ENCODE data around the gene ZNF652. TPM values are rescaled to one million over a fixed set of nuclear protein-coding genes. Genes with fewer than 3 reads are reported as not detected.

ZNF652 gene
- total and polyA plus RNA-seq, 2 experiments from 2014 or later = 36.2 to 54.5 TPM

DNA sequence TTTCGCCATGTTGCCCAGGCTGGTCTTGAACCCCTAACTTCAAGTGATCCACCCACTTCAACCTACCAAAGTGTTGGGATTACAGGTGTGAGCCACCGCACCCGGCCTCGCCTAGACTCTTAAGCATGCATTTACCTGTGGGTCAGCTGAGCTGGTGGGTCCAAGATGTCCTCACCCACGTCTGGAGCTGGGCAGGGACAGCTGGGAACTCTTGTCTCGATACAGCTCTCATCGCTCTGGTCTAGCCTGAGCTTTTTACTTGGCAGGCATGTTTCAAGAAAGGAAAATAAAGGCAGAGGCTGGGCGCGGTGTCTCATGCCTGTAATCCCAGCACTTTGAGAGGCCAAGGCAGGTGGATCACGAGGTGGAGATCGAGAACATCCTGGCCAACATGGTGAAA lies 74.6 kb downstream of the ZNF652 start:
- H3K36me3 Mint-ChIP-seq (ENCODE audit: low read depth) = no peaks in the 10 kb centered on the region
- Histone ChIP-seq H3K79me2 (replicated peaks; ENCODE audit: insufficient read depth) (no peaks in the 10 kb centered on the region), H3K27me3 (ENCODE audit: insufficient read depth) (no peaks in the 10 kb centered on the region), H3K9me2 (ENCODE audit: insufficient read depth) (no peaks in the 10 kb centered on the region), H3K4me3 (no peak overlapping the region), H3K36me3 (ENCODE audit: insufficient read depth) (no peaks in the 10 kb centered on the region), H3K4me1 (ENCODE audit: insufficient read depth) (no peaks in the 10 kb centered on the region), H4K20me1 (replicated peaks; ENCODE audit: insufficient read depth) (0 out of 2 replicates have a peak, but pooled peaks cover 3% of the 10 kb centered on the region), H3K4me2 (no peak overlapping the region), H3K27ac (ENCODE audit: low read depth) (no peak overlapping the region), H3F3A (replicated peaks; ENCODE audit: low read depth) (no peaks in the 10 kb centered on the region), H2AFZ (no peak overlapping the region)
- H3K4me1 Mint-ChIP-seq = peaks cover 6% of the 10 kb centered on the region; the same call in 2 of the 3 replicates
- H3K27me3 Mint-ChIP-seq (ENCODE audit: insufficient read depth, low read depth, poor library complexity) = no peaks in the 10 kb centered on the region
- H3K4me3 Mint-ChIP-seq = no peak overlapping the region
- H3K27ac Mint-ChIP-seq = no peak overlapping the region
- ATAC-seq (no peak), DNase-seq (ENCODE audit: low spot score) (no peak)
- no peaks in the 10 kb centered on the region for H3K9me3 Mint-ChIP-seq
- TF ChIP-seq ZNF114 (CRISPR knock-in tag; IDR thresholded peaks at IDR 0.05) (no peak), JUNB (IDR thresholded peaks at IDR 0.05; ENCODE audit: unreplicated experiment) (no peak), STAT1 (IDR thresholded peaks at IDR 0.05; ENCODE audit: unreplicated experiment) (no peak), EZH2 (IDR thresholded peaks at IDR 0.05; ENCODE audit: low read depth, unreplicated experiment) (no peak), POLR2AphosphoS5 (IDR thresholded peaks at IDR 0.05; ENCODE audit: low read depth) (no peak), ZNF331 (CRISPR knock-in tag; IDR thresholded peaks at IDR 0.05; ENCODE audit: low read depth) (no peak), NANOG (IDR thresholded peaks at IDR 0.05; ENCODE audit: borderline replicate concordance) (no peak), EZH2phosphoT487 (IDR thresholded peaks at IDR 0.05; ENCODE audit: unreplicated experiment) (no peak), CREB1 (CRISPR knock-in tag; IDR thresholded peaks at IDR 0.05; ENCODE audit: low read depth) (no peak)
- TF ChIP-seq, protein P1, sequence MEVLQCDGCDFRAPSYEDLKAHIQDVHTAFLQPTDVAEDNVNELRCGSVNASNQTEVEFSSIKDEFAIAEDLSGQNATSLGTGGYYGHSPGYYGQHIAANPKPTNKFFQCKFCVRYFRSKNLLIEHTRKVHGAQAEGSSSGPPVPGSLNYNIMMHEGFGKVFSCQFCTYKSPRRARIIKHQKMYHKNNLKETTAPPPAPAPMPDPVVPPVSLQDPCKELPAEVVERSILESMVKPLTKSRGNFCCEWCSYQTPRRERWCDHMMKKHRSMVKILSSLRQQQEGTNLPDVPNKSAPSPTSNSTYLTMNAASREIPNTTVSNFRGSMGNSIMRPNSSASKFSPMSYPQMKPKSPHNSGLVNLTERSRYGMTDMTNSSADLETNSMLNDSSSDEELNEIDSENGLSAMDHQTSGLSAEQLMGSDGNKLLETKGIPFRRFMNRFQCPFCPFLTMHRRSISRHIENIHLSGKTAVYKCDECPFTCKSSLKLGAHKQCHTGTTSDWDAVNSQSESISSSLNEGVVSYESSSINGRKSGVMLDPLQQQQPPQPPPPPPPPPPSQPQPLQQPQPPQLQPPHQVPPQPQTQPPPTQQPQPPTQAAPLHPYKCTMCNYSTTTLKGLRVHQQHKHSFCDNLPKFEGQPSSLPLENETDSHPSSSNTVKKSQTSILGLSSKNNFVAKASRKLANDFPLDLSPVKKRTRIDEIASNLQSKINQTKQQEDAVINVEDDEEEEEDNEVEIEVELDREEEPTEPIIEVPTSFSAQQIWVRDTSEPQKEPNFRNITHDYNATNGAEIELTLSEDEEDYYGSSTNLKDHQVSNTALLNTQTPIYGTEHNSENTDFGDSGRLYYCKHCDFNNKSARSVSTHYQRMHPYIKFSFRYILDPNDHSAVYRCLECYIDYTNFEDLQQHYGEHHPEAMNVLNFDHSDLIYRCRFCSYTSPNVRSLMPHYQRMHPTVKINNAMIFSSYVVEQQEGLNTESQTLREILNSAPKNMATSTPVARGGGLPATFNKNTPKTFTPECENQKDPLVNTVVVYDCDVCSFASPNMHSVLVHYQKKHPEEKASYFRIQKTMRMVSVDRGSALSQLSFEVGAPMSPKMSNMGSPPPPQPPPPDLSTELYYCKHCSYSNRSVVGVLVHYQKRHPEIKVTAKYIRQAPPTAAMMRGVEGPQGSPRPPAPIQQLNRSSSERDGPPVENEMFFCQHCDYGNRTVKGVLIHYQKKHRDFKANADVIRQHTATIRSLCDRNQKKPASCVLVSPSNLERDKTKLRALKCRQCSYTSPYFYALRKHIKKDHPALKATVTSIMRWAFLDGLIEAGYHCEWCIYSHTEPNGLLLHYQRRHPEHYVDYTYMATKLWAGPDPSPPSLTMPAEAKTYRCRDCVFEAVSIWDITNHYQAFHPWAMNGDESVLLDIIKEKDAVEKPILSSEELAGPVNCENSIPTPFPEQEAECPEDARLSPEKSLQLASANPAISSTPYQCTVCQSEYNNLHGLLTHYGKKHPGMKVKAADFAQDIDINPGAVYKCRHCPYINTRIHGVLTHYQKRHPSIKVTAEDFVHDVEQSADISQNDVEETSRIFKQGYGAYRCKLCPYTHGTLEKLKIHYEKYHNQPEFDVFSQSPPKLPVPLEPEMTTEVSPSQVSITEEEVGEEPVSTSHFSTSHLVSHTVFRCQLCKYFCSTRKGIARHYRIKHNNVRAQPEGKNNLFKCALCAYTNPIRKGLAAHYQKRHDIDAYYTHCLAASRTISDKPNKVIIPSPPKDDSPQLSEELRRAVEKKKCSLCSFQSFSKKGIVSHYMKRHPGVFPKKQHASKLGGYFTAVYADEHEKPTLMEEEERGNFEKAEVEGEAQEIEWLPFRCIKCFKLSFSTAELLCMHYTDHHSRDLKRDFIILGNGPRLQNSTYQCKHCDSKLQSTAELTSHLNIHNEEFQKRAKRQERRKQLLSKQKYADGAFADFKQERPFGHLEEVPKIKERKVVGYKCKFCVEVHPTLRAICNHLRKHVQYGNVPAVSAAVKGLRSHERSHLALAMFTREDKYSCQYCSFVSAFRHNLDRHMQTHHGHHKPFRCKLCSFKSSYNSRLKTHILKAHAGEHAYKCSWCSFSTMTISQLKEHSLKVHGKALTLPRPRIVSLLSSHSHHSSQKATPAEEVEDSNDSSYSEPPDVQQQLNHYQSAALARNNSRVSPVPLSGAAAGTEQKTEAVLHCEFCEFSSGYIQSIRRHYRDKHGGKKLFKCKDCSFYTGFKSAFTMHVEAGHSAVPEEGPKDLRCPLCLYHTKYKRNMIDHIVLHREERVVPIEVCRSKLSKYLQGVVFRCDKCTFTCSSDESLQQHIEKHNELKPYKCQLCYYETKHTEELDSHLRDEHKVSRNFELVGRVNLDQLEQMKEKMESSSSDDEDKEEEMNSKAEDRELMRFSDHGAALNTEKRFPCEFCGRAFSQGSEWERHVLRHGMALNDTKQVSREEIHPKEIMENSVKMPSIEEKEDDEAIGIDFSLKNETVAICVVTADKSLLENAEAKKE (CRISPR knock-in tag; IDR thresholded peaks at IDR 0.05) = no peak
- TF ChIP-seq, protein P2, sequence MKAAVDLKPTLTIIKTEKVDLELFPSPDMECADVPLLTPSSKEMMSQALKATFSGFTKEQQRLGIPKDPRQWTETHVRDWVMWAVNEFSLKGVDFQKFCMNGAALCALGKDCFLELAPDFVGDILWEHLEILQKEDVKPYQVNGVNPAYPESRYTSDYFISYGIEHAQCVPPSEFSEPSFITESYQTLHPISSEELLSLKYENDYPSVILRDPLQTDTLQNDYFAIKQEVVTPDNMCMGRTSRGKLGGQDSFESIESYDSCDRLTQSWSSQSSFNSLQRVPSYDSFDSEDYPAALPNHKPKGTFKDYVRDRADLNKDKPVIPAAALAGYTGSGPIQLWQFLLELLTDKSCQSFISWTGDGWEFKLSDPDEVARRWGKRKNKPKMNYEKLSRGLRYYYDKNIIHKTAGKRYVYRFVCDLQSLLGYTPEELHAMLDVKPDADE (IDR thresholded peaks at IDR 0.05) = no peak
- TF ChIP-seq, protein P3, sequence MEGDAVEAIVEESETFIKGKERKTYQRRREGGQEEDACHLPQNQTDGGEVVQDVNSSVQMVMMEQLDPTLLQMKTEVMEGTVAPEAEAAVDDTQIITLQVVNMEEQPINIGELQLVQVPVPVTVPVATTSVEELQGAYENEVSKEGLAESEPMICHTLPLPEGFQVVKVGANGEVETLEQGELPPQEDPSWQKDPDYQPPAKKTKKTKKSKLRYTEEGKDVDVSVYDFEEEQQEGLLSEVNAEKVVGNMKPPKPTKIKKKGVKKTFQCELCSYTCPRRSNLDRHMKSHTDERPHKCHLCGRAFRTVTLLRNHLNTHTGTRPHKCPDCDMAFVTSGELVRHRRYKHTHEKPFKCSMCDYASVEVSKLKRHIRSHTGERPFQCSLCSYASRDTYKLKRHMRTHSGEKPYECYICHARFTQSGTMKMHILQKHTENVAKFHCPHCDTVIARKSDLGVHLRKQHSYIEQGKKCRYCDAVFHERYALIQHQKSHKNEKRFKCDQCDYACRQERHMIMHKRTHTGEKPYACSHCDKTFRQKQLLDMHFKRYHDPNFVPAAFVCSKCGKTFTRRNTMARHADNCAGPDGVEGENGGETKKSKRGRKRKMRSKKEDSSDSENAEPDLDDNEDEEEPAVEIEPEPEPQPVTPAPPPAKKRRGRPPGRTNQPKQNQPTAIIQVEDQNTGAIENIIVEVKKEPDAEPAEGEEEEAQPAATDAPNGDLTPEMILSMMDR (conservative IDR thresholded peaks at IDR 0.05; ENCODE audit: low read depth in 2 of 2) = no peak
- TF ChIP-seq, protein P4, sequence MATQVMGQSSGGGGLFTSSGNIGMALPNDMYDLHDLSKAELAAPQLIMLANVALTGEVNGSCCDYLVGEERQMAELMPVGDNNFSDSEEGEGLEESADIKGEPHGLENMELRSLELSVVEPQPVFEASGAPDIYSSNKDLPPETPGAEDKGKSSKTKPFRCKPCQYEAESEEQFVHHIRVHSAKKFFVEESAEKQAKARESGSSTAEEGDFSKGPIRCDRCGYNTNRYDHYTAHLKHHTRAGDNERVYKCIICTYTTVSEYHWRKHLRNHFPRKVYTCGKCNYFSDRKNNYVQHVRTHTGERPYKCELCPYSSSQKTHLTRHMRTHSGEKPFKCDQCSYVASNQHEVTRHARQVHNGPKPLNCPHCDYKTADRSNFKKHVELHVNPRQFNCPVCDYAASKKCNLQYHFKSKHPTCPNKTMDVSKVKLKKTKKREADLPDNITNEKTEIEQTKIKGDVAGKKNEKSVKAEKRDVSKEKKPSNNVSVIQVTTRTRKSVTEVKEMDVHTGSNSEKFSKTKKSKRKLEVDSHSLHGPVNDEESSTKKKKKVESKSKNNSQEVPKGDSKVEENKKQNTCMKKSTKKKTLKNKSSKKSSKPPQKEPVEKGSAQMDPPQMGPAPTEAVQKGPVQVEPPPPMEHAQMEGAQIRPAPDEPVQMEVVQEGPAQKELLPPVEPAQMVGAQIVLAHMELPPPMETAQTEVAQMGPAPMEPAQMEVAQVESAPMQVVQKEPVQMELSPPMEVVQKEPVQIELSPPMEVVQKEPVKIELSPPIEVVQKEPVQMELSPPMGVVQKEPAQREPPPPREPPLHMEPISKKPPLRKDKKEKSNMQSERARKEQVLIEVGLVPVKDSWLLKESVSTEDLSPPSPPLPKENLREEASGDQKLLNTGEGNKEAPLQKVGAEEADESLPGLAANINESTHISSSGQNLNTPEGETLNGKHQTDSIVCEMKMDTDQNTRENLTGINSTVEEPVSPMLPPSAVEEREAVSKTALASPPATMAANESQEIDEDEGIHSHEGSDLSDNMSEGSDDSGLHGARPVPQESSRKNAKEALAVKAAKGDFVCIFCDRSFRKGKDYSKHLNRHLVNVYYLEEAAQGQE (IDR thresholded peaks at IDR 0.05; ENCODE audit: unreplicated experiment) = no peak

Data from GM23338 (cell line).